ENCODE measurements around the gene KRTAP10-2.

KRTAP10-2 gene

DNA sequence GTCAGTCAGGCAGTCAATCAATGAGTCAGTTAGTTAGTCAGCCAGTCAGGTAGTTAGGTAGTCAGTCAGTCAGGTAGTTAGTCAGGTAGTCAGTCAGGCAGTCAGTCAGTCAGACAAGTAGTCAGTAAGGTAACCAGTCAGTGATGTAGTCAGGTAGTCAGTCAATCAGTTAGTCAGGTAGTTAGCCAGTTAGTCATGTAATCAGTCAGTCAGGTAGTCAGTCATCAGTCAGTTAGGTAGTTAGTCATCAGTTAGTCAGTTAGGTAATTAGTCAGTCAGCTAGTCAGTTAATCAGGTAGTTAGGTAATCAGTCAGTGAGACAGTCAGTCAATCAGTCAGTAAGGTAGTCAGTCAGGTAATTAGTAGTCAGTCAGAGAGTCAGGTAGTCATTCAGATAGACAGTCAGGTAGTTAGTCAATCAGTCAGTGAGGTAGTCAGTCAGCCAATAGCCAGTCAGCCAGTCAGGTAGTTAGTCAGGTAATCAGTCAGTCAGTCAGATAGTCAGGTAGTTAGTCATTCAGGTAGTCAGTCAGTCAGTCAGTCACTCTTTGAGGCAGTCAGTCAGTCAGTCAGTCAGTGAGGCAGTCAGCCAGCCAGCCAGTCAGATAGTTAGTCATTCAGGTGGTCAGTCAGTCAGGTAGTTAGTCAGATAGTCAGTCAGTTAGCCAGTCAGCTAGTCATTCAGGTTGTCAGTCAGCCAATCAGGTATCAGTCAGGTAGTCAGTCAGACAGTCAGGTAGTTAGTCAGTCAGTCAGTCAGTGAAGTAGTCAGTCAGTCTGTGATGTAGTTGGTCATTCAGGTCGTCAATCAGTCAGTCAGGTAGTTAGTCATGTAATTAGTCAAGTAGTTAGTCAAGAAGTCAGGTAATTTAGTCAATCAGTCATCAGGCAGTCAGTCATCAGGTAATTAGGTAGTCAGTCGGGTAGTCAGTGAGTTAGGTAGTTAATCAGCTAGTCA, 26.6 kb downstream of the KRTAP10-2 start:
- DNase-seq = no peak

DNA sequence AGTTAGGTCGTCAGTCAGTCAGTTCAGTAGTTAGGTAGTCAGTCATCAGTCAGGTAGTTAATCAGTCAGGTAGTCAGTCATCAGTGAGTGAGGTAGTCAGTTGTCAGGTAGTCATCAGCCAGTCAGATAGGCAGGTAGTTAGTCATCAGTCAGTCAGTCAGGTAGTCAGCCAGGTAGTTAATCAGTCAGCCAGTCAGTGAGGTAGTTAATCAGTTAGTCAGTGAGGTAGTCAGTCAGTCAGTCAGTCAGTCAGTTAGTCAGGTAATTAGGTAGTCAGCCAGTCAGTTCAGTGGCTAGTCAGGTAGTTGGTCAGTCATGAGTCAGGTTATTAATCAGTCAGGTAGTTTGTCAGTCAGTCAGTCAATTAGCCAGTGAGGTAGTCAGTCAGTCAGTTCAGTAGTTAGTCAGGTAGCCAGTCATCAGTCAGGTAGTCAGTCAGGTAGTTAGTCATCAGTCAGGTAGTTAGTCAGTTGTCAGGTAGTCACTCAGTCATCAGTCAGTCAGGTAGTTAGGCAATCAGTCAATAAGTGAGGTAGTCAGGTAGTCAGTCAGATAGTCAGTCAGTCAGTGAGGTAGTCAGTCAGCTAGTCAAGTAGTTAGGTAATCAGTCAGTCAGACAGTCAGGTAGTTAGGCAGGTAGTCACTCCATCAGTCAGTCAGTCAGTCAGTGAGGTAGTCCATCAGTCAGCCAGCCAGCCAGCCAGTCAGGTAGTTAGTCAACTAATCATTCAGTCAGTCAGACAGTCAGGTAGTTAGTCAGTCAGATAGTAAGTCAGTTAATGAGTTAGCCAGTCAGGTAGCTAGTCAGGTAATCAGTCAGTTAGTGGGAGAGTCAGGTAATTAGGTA, 27.5 kb downstream of the KRTAP10-2 start:
- DNase-seq = no peak

DNA sequence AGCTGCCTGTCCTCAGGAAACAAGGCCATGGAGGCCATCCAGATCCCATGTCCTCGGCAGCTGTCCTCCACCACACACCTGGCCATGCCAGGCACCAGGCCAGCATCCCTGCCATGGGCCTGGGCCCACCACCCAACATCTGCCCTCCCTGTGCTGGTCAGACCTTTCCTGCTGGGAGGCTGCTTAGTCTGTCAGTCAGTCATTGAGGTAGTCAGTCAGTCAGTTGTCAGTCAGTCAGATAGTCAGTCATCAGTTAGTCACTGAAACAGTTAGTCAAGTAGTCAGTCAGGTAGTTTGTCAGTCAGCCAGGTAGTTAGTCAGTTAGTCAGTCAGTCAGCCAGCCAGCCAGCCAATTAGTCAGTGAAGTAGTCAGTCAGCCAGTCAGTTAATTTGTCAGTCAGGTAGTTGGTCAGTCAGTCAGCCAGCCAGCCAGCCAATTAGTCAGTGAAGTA, 28.5 kb downstream of the KRTAP10-2 start:
- no peak for DNase-seq

DNA sequence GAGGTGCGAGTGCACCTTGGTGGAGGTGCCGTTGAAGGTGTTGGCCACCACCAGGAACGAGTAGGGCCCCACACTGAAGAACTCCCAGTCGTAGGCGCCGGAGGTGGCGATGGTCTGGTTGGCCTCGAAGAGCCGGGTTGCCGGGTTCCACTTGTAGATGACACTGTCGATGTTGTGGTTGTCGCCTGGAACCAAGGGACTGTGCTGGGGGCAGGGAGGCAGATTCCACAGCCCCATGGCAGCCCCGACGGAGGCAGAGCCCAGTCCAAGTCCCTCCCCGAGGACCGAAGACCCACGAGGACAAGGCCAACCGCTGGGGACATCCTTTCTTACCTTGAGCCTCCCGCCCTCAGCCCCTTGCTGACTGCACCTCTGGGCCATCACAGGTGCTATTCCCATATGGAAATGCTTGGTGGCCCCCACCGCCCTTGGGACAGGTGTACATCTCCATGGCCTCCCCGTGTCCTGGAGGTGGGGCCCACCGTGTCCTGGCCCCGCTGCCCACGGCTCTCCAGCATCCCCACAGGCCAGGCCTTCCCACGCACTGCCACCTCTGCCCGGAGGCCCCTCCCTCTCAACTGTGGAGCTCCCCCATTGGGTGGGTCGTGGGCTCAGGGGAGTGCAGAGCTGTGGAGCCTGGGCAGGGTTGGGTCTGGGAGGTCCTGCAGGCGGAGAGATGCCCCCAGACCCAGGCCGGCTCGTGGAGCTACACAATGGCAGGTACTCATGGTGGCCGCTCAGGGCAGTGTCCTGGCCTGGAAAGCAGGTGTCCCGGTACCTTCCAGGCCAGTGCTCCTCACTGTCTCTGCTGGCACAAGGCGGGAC, 29.2 kb downstream of the KRTAP10-2 start:
- no peak for DNase-seq

DNA sequence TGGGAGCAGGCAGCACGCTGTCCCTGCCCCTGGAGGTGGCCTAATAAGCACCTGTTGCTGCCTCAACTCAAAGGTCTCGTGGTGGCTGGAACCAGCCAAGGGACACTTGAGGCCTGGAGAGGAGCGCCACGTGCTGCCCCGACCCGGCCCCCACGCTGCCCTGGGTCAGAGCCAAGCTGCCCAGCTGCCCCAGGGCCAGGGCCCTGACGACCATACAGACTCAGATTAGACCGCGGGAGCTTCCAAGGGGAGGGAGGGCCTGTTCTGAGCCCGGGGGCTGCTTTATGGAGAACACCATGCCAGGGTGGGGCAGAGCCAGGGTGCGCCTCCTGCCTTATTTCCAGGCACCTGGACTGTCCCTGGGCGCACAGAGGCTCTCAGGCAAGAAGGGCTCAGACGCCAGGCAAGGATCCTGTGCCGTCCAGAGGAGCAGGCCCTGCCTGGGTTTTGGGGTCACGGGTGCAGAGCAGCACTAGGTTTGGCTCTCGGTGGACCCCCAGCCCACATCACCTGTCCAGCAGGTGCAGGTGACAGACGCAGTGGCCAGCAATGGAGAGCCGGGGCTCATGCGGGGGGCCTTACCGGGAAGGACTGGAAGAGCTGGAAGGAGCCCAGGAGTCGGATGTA, 29.9 kb downstream of the KRTAP10-2 start:
- no peak for DNase-seq

DNA sequence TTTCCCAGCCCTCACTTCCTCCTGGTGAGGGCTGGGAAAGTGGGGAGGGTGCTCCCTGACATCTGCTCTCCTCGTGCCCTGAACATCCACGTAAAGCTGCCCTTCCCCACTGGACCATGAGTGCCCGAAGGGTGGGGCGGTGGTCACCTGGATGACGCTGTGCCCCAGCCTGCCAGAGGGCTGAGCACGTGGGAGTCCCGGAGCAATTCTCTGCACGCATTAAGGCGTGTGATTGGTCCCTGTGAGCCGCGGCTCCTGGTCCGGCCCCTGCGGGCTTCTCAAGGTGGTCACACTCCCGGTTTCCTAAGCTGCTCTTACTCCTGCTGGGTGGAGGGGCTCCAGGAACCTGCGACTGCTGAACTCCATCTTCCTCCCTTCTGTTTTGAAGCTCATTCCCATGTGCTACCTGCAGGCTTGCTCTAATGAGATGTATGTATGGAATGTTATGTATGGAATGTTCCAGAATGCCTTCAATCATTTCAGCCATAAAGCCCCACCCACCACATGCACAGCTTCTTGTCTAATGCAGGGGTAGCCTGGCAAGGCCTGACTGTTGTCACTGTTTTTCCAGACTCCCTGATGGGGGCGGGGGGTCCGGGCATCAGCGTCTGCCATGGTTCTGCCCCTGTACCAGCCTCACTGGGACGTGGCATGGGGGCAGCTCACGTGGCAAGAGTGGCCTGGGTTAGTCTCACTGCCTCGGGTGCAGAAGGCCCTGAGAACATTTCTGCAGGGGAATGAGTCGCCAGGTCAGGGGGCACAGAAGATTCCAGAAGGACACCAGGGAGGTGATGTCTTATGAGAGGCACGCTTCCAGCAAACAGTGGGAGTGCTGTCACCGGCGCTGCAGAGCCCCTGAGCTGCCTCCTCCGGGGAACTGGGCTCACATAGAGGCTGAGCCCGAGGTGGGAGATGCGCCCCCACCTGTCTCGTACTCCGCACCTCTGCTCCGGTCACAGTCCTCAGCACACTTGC, 30.7 kb downstream of the KRTAP10-2 start:
- DNase-seq = no peak

DNA sequence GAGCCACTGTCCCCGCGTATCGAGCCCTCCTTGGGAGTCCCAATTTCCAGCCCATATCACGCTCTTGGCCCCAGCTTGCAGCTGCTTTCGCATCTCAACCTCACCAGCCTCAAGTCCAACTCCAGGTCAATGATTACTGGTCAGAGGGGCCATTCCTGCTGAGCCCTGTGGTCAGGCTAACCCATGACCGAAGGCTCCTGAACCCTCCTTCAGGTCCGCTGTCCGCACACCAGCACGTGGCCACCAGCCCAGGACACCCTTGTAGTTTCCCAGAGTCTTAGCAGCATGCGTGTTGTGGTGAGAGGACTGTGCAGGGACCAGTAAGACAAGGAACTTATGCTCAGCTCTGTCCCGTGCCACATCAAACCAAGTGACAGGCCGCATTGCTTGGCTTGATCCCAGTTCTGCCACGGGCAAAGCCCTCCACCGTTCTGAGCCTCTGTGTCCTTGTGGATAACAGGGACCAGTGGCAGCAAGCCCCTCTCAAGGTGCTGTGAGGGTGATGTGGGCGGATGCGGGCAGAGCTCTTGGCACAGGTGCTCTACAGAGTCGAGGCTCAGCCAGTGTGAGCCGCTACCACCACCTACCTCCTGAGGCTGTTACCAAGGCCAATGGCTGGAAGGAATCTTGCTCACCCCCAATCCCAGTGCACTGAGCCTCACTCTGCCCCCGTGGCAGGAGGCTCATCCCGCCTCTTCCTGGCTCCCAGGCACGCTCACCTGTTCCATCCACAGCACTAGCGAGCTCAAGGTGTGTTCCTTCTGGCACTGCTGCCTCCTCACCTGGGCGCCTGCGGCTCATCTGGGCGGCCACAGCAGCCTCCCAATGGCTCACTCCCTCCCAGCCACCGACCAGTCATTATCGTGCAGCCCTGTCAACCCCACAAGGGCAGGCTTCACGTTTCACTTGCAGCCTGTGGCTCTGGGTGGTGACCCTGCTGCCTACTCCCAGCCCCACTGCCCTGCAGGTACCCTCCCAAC, 31.7 kb downstream of the KRTAP10-2 start:
- no peak for DNase-seq

DNA sequence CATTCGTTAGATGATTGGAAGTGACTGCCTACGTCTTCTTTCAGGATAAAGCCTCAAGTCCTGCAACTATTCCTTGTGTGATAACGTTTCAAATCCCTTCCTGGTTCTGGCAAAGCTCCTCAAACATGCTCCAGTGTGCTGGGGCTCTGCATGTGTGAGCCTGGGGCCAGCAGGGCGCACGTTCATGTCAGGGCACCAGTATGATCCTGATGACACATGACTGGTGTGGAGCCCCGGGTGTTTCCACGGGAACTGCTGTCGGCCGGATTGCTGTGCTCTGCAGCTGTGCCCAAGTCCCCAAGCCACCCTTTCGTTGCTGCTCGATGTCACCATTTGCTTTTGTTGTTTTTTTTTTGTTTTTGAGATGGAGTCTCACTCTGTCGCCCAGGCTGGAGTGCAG, 32.6 kb downstream of the KRTAP10-2 start:
- DNase-seq = no peak

DNA sequence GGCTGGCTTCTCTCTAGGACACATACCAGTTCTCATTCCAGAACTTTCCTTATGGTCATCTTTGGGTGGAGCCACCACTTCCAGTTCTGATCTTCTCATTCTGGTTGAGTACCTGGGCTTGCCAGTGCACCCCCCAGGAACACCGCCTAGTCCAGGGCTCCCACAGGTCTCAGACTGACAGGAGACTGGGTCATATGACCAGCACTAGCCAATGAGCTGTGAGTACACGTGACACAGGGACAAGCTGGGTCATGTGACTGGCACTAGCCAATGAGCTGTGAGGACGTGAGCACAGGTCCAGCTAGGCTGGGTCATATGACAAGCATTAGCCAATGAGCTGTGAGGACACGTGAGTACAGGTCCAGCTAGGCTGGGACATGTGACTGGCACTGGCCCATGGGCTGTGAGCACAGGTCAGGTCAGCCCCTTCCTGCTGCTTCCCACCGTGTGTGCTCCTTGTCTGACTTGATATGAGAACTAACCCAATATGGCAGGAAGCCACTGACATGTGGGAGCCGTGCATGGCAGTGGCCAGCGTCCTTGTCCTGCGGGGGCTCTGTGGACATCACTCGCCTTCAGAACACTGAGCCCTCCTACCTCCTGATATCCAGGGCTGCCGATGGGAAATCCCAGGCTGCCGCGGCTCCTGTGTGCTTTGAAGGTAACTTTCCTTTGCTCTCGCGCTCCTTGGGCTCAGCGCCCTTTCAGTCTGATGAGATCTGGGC, 34.0 kb downstream of the KRTAP10-2 start:
- DNase-seq = peak; percentile 40

DNA sequence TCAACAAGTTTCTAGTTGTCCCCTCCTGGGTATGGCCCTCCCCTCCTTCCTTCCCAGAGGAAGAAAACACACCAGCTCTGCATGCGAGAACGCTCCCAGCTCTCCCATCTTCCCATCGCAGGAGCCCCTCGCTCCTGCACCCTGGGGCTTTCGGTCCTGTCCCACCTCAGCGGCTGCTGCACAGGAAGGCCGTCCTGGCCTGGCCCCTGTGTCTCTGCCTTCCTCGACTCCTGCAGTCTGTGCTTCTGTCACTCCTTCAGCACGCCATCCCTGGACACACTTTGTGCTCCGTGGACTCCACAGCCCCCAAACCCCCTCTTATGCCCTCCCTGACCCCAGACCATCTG, 34.5 kb downstream of the KRTAP10-2 start:
- no peak for DNase-seq

DNA sequence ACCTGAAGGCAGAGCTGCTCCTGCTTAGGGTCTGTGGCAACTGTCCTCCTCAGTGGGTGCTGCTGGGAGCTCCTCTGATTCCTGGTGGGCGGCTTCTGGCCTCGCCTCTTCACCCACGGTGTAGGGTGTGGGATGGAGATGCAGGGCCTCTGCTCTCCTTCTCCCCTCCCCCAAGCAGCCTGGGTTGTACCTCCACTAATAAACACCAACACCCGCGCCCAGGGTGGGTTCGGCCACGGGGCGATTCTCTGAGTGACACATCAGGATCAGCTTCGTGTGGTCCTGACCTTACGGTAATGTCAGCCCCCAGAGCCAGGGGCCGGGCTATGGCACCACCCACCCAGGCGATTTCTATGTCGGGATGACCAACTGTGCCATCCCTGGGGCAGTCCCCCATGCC, 35.0 kb downstream of the KRTAP10-2 start:
- DNase-seq = no peak

DNA sequence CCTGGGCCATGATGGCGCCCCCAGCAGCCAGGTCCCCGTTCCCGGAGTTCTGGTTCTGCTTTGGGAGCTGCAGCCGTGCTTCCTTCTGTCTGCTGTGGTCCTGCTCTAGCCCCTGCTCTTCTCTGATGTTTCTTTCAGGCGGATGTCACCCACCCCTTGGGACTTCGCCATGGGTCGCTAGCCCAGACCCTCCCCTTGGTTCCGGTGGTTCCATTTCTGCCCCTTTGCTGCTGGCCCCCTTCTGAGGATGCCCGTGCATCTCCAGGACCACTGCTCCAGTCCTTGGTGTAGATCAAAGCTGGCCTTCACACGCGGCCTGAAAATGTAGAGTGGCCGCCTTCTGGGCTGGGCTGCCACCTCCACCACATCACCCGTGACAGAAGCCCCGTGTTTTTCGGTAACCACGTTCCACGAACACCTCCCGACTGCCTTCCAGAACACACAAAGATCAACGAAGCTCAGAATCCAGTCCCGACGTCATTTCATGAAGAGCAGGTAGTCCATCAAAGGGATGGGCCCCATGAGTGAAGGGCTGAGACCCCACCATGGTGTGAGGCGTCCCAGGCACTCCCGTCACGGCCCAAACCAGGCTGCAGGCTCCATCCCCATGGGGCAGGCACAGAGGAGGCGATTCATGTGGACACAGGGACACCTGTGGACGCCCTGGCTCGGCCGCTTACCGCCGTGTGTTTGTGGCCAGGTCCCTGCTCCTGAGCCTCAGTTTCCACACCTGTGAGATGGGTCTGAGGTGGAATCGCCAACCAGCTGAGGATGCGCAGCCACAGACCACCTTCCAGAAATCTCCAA, 35.7 kb downstream of the KRTAP10-2 start:
- DNase-seq = no peak

DNA sequence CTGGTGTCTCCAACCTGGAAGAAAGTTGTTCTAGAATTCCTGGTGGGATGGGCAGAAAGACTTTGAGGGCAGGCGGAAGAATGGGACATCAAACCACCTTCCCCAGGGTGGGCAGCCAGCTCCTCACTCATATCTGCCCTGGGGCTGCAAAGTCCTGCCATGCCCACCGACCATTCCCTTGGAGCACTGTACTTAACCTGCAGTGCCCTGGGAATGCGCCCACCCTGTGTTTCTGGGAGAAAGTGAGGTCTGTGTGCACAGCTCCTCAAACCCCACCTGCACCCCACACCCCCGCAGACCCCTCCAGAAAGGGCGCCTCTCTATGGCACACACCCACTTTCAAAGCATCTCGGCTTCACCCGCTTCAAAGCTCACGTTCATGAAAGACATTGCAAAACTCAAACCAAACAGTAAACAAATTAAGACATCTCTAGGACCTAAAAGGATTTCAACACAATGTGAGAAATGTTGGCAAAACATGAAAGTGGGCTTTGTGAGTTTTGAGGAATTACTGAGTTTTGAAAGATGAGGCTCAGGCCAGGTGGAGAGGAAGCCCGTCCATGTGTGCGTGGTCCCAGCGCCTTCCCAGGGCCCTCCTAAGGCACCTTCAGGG, 36.5 kb downstream of the KRTAP10-2 start:
- DNase-seq = no peak

DNA sequence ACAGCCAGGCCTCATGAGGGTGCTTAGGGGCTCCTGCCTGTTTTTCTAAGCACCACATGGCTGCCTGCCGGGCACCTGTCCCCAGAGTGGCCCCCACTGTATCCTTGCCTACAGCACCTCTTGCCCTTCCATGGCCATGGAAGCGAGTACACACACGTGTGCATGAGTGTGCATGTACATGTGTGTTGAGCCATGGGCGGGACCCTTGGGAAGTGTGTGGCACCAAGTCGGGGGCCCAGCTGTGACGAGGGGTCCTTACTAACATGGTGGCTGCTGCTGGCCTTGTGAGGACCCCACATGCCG, 37.1 kb downstream of the KRTAP10-2 start:
- no peak for DNase-seq

DNA sequence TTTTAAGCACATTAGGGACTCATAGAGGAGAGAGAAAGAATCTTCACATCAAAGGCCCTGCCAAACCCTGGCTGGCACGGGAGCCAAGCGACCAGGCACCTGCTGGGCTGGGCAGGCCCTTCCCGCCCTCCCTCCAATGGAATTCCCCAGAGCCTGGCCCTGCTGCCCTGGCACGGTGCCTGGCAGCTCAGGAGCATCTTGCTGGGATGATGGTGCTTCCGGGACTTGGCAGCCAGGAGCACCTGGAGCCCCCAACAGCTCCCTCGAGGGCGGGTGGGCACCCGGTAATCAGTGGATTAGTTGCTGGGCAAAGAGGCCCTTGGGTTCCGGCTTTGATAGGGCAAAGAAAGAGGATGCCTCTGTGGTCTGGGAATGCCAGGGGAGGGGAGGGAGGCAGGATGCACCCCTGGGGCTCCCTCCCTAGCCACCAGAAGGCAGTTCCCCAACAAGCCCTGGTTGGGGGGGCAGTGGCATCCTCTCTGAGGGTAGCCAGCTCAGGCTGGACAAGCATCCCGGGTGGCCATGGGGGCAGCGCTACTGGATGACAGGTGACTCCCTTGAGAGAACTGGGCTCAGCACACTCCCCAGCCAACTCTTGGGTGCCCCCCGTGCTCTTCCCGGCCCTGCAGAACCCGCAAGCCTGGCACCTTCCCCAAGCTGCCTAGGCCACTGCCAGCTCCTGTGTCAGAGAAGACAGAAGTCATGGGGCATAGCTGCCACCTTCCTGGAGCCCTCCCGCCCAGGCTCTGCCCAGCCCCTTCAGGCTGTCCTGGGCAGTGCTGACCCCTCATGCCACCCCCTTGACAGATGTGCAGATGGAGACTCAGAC, 37.7 kb downstream of the KRTAP10-2 start:
- DNase-seq = no peak

DNA sequence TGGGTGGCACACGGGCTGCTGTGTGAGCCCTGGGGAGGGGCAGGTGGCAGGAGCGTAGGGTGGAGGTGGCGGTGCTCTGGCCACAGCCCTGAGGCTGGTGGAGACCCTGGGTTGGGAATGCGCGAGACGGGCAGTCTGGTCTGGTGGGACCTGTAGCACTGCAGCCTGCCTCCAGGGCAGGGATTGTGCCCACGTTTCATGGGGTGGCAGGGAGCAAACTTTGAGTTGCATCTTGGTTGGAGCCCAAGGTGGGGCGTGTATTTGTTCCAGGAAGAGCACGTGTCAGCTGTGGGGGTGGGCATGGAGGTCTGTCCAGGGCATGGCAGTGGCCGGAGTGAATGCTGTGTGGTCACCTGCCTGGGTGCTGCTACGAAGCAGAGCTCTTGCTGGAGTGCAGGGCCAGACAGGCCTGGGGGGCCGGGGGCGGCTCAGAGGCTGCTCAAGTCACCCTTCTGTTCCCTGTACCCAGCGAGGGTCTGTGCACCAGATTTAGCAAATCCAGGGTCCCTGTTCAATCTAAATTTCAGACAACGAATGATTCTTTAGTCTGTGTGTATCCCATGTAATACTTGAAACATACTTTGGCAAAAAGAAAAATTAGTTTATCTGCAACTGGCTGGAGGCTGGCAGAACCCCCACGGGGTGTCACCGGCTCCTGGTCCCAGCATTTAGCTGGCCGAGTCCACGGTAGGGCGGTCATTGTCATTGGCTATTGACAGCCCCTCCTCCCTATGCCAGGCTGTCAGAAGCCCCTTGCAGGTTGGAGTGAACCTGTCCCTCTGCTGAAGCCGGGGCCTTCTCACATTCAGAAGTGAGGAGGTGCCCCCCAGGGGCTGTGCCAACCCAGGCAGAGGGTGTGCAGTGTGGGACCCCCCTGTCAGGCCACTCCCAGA, 38.6 kb downstream of the KRTAP10-2 start:
- no peak for DNase-seq
